H9 (cell line): ENCODE measurements around the gene C11orf58. TPM values are rescaled to one million over a fixed set of nuclear protein-coding genes. Genes with fewer than 3 reads are reported as not detected.

ENCODE experiments used
- DNase-seq: peaks from one replicate; pipeline ENCODE4 v3.0.0-alpha.2; 2017
- H2AFZ ChIP-seq: one replicate; pipeline ENCODE4 v1.6.1; 2013; ENCODE audit warnings: mild to moderate bottlenecking, low read length, control low read depth, moderate library complexity
- H2AK5ac ChIP-seq: 2 replicates; pipeline ENCODE4 v1.6.1; 2013; ENCODE audit warnings: low read length, control low read depth, mixed read lengths; ENCODE audit not compliant: insufficient read length
- H2BK120ac ChIP-seq: one replicate; pipeline ENCODE4 v1.6.1; 2013; ENCODE audit warnings: low read depth, mild to moderate bottlenecking, low read length, control low read depth, inconsistent platforms; ENCODE audit not compliant: poor library complexity, severe bottlenecking
- H2BK12ac ChIP-seq: 2 replicates; pipeline ENCODE4 v1.6.1; 2013; ENCODE audit warnings: low read length, control low read depth, mixed read lengths, low read depth; ENCODE audit not compliant: insufficient read length
- H2BK15ac ChIP-seq: 2 replicates; pipeline ENCODE4 v1.6.1; 2013; ENCODE audit warnings: low read depth, low read length, control low read depth
- H2BK20ac ChIP-seq: one replicate; pipeline ENCODE4 v1.6.1; 2013; ENCODE audit warnings: low read depth, mild to moderate bottlenecking, low read length, control low read depth, inconsistent platforms; ENCODE audit not compliant: poor library complexity, severe bottlenecking
- H2BK5ac ChIP-seq: 2 replicates; pipeline ENCODE4 v1.6.1; 2013; ENCODE audit warnings: low read length, control low read depth, mixed read lengths; ENCODE audit not compliant: insufficient read length
- H3K14ac ChIP-seq: 2 replicates; pipeline ENCODE4 v1.6.1; 2013; ENCODE audit warnings: low read length, control low read depth; ENCODE audit not compliant: insufficient read depth
- H3K18ac ChIP-seq: 2 replicates; pipeline ENCODE4 v1.6.1; 2013; ENCODE audit warnings: low read depth, mild to moderate bottlenecking, mixed read lengths, low read length, control low read depth; ENCODE audit not compliant: insufficient read length
- H3K23ac ChIP-seq: 2 replicates; pipeline ENCODE4 v1.6.1; 2013; ENCODE audit warnings: low read length, control low read depth, mixed read lengths, low read depth; ENCODE audit not compliant: insufficient read length
- H3K23me2 ChIP-seq: 2 replicates; pipeline ENCODE4 v1.6.1; 2013; ENCODE audit warnings: low read depth, mild to moderate bottlenecking, mixed read lengths, low read length, control low read depth; ENCODE audit not compliant: insufficient read length, poor library complexity, severe bottlenecking
- H3K27ac ChIP-seq: 2 replicates; pipeline ENCODE4 v1.5.1; 2013; ENCODE audit warnings: low read length, control low read depth, mixed read lengths, low read depth; ENCODE audit not compliant: insufficient read length
- H3K27me3 ChIP-seq: 2 replicates; pipeline ENCODE4 v1.6.1; 2013; ENCODE audit warnings: low read length, control low read depth, inconsistent platforms; ENCODE audit not compliant: insufficient read depth
- H3K4ac ChIP-seq: 2 replicates; pipeline ENCODE4 v1.6.1; 2013; ENCODE audit warnings: low read depth, mild to moderate bottlenecking, control low read depth, inconsistent platforms, low read length, moderate library complexity
- H3K4me1 ChIP-seq: 2 replicates; pipeline ENCODE4 v1.6.1; 2013; ENCODE audit warnings: low read length, control low read depth, inconsistent platforms; ENCODE audit not compliant: insufficient read depth
- H3K4me2 ChIP-seq: 2 replicates; pipeline ENCODE4 v1.6.1; 2013; ENCODE audit warnings: low read length, control low read depth, mixed read lengths; ENCODE audit not compliant: insufficient read length, insufficient read depth
- H3K56ac ChIP-seq: 2 replicates; pipeline ENCODE4 v1.6.1; 2013; ENCODE audit warnings: low read depth, mild to moderate bottlenecking, mixed read lengths, low read length, control low read depth; ENCODE audit not compliant: insufficient read length
- H3K79me1 ChIP-seq: 2 replicates; pipeline ENCODE4 v1.6.1; 2013; ENCODE audit warnings: low read depth, mild to moderate bottlenecking, moderate library complexity, low read length, control low read depth, inconsistent platforms; ENCODE audit not compliant: insufficient read depth, poor library complexity, severe bottlenecking
- H3K79me2 ChIP-seq: 2 replicates; pipeline ENCODE4 v1.6.1; 2013; ENCODE audit warnings: low read length, control low read depth, inconsistent platforms; ENCODE audit not compliant: insufficient read depth
- H3K9ac ChIP-seq: 2 replicates; pipeline ENCODE4 v1.6.1; 2013; ENCODE audit warnings: low read length, control low read depth, mixed read lengths; ENCODE audit not compliant: insufficient read length; ENCODE audit errors: extremely low read depth
- H3K9me3 ChIP-seq: one replicate; pipeline ENCODE4 v1.6.1; 2013; ENCODE audit warnings: low read depth, low read length, inconsistent platforms; ENCODE audit not compliant: control insufficient read depth
- H3T11ph ChIP-seq: one replicate; pipeline ENCODE4 v1.6.1; 2013; ENCODE audit warnings: mild to moderate bottlenecking, low read length, control low read depth, inconsistent platforms
- H4K20me1 ChIP-seq: one replicate; pipeline ENCODE4 v1.6.1; 2013; ENCODE audit not compliant: control insufficient read depth, insufficient read length, insufficient read depth
- H4K5ac ChIP-seq: 2 replicates; pipeline ENCODE4 v1.6.1; 2013; ENCODE audit warnings: low read depth, mild to moderate bottlenecking, mixed read lengths, low read length, control low read depth; ENCODE audit not compliant: insufficient read length
- H4K8ac ChIP-seq: replicated peaks from 2 replicates; pipeline ENCODE4 v1.6.1; 2013; ENCODE audit warnings: low read length, control low read depth, mixed read lengths, low read depth; ENCODE audit not compliant: insufficient read length
- H4K91ac ChIP-seq: 2 replicates; pipeline ENCODE4 v1.6.1; 2013; ENCODE audit warnings: low read depth, mild to moderate bottlenecking, moderate library complexity, mixed read lengths, low read length, control low read depth; ENCODE audit not compliant: insufficient read length
- H3K27ac Mint-ChIP-seq, 3 experiments: 2 replicates in 2 of 3; 3 replicates in 1 of 3; pipeline ENCODE4 v1.8.0; 2020 to 2021; ENCODE audit warnings: mixed read lengths in 3 of 3, mild to moderate bottlenecking in 1 of 3, moderate library complexity in 1 of 3
- H3K27me3 Mint-ChIP-seq: 2 replicates; pipeline ENCODE4 v1.8.0; 2021; ENCODE audit warnings: low read depth, mild to moderate bottlenecking, moderate library complexity, mixed read lengths
- H3K36me3 Mint-ChIP-seq, 3 experiments: 2 replicates in 2 of 3; 3 replicates in 1 of 3; pipeline ENCODE4 v1.8.0; 2020 to 2021; ENCODE audit warnings: low read depth in 3 of 3, mixed read lengths in 3 of 3; ENCODE audit not compliant: insufficient read depth in 1 of 3
- H3K4me1 Mint-ChIP-seq, 2 experiments: 2 replicates each; pipeline ENCODE4 v1.8.0; 2020; ENCODE audit warnings: mixed read lengths in 2 of 2
- H3K4me3 Mint-ChIP-seq, 2 experiments: 2 replicates in 1 of 2; 3 replicates in 1 of 2; pipeline ENCODE4 v1.8.0; 2020 to 2021; ENCODE audit warnings: mild to moderate bottlenecking in 2 of 2, mixed read lengths in 2 of 2, moderate library complexity in 1 of 2
- H3K9me3 Mint-ChIP-seq, 2 experiments: 2 replicates in 1 of 2; 3 replicates in 1 of 2; pipeline ENCODE4 v1.8.0; 2020; ENCODE audit warnings: mild to moderate bottlenecking in 2 of 2, mixed read lengths in 2 of 2, moderate library complexity in 1 of 2
- CTCF ChIP-seq: fragments of 200-600 bp; sonication (generic); conservative IDR thresholded peaks from 3 replicates; pipeline ENCODE4 v1.8.0; 2021; ENCODE audit warnings: antibody characterized with exemption, mild to moderate bottlenecking
- WGBS: extraction: QIAGEN DNeasy Blood & Tissue Kit; methylation state at CpG from one replicate; pipeline ENCODE4 v1.1.7; 2013; ENCODE audit warnings: missing lambda C conversion rate, low lambda C conversion rate, mixed read lengths; ENCODE audit not compliant: insufficient read length; ENCODE audit errors: extremely low coverage; 5-methylcytosine and 5-hydroxymethylcytosine counted together
- total RNA-seq: library from RNA; stranded (reverse); gene quantifications from 2 replicates; pipeline ENCODE4 v1.2.1, GENCODE V29; 2021

C11orf58 gene
- total RNA-seq, 1 experiment from 2014 or later, result 169 TPM

GRCh38 chr11:16796311-16796710 lies 57.9 kb downstream of the C11orf58 start:
- Histone ChIP-seq H3K18ac (no peak overlapping the region), H3T11ph (no peak overlapping the region), H3K9ac (no peak overlapping the region), H2BK5ac (no peak overlapping the region), H4K8ac (no peak overlapping the region), H3K4me1 (no peaks in the 10 kb centered on the region), H3K4ac (no peak overlapping the region), H3K79me1 (no peaks in the 10 kb centered on the region), H4K20me1 (no peaks in the 10 kb centered on the region), H2BK120ac (no peak overlapping the region), H3K4me2 (no peak overlapping the region), H3K14ac (no peak overlapping the region), H2BK20ac (no peak overlapping the region), H3K27me3 (no peaks in the 10 kb centered on the region; the same call in 1 of the 2 replicates), H4K91ac (no peak overlapping the region), H3K23me2 (no peaks in the 10 kb centered on the region), H3K23ac (no peak overlapping the region), H3K79me2 (no peaks in the 10 kb centered on the region), H2AK5ac (no peak overlapping the region), H2BK15ac (no peak overlapping the region), H3K56ac (no peak overlapping the region), H4K5ac (no peak overlapping the region), H3K27ac (no peak overlapping the region), H2AFZ (no peak overlapping the region), H2BK12ac (no peak overlapping the region), H3K9me3 (no peaks in the 10 kb centered on the region)
- Mint-ChIP-seq H3K9me3 (no peaks in the 10 kb centered on the region), H3K4me1 (peaks cover 0 to 12% of the 10 kb centered on the region in 2 experiments; a peak in 2 of 4 replicates), H3K36me3 (peaks cover 0 to 30% (median 10%) of the 10 kb centered on the region in 3 experiments; a peak in 5 of 7 replicates), H3K27ac (no peak overlapping the region), H3K27me3 (no peaks in the 10 kb centered on the region), H3K4me3 (no peak overlapping the region)
- WGBS, result no CpG with 5 or more reads among the region's 4 CpGs
- no peak for TF ChIP-seq CTCF
- DNase-seq, result no peak
